Epithelial cell of proximal tubule (primary cell): ENCODE measurements around the gene DNER. TPM values are rescaled to one million over a fixed set of nuclear protein-coding genes. Genes with fewer than 3 reads are reported as not detected.

Source experiments
- DNase-seq: peaks from one replicate; pipeline ENCODE4 v3.0.0-alpha.2; 2011; ENCODE audit warnings: low read depth
- H3K4me3 ChIP-seq: 2 replicates; pipeline ENCODE4 v1.5.1; 2011; ENCODE audit warnings: low read depth, mild to moderate bottlenecking, low read length
- total RNA-seq: library from RNA; depleted of rRNA; stranded (reverse); fragments of >200 nt; gene quantifications from 2 replicates; pipeline ENCODE4 v1.2.3, GENCODE V29; 2015
- TF ChIP-seq, protein P1 (sequence below): conservative IDR thresholded peaks from 2 replicates; pipeline ENCODE4 v1.5.1; 2012; ENCODE audit warnings: low read depth, mild to moderate bottlenecking, low read length

The DNER gene
- total RNA-seq, 1 donor from 2014 or later = 2.7 TPM

DNA sequence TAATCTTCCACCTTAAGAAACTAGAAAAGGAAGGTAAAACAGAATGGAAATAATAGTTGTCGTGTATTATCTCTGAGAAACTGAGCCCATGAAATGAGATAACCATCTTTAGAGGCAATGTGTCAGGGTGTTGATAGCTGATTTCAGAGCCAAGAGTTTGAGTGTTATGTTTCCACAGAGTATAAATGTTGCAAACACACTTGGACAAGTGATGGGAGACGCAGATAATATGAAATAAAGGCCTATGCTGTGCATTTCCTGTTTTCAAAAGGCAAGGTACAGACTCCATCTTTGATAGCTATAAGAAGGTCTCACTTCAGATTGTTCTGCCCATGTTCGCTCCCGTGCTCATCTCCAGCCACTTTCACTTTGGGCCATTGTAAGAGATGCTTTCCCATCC, 25.9 kb upstream of the DNER start:
- no peak for DNase-seq
- TF ChIP-seq, protein P1, sequence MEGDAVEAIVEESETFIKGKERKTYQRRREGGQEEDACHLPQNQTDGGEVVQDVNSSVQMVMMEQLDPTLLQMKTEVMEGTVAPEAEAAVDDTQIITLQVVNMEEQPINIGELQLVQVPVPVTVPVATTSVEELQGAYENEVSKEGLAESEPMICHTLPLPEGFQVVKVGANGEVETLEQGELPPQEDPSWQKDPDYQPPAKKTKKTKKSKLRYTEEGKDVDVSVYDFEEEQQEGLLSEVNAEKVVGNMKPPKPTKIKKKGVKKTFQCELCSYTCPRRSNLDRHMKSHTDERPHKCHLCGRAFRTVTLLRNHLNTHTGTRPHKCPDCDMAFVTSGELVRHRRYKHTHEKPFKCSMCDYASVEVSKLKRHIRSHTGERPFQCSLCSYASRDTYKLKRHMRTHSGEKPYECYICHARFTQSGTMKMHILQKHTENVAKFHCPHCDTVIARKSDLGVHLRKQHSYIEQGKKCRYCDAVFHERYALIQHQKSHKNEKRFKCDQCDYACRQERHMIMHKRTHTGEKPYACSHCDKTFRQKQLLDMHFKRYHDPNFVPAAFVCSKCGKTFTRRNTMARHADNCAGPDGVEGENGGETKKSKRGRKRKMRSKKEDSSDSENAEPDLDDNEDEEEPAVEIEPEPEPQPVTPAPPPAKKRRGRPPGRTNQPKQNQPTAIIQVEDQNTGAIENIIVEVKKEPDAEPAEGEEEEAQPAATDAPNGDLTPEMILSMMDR = no peak

DNA sequence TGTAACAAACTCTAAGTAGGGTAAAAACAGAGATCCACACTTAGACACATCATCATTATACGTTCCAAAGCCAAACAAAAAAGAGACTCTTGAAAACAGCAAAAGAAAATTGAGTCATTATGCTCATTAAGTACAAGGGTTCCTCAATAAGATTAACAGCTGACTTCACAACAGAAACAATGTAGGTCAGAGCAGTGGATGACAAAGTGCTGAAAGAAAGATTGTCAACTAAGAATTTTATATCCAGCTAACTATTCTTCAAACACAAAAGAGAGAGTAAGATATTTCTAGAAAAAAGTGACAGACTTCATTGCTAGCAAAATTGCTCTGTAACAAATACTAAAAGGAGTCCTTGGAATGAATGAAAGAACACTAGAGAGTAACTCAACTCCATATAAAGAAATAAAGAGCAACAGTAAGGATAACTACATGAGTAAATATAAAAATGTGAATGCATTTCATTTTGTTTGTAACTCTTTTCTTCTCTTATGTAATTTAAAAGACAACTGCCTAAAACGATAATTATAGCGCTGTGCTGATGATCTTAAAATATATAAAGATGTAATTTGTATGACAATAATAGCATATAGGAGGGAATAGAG, 23.8 kb upstream of the DNER start:
- TF ChIP-seq, protein P1 = no peak
- DNase-seq = no peak
- H3K4me3 ChIP-seq = no peak overlapping the region

More for the DNA sequence above, 25.9 kb upstream of the DNER start:
- H3K4me3 ChIP-seq = no peak overlapping the region

DNA sequence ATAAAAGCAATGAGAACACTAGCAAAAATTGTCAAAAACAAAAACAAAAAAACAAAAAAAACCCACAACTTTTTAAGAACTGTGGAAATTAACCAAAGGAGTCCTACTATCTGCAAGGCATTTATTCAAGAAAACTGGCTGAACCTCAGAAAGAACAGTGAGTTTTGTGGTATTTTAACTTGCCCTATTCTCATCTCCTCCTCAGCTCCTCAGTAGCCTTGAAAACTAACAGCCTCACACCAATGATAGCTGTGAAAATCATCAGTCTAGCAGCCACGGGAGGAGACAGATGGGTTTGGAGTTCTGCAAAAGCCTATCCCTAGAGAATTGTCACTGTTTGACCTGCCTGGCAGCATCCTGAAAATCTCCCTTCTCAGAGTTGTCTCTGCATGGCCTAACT, 20.1 kb upstream of the DNER start:
- DNase-seq = no peak
- TF ChIP-seq, protein P1 = no peak
- no peak overlapping the region for H3K4me3 ChIP-seq

DNA sequence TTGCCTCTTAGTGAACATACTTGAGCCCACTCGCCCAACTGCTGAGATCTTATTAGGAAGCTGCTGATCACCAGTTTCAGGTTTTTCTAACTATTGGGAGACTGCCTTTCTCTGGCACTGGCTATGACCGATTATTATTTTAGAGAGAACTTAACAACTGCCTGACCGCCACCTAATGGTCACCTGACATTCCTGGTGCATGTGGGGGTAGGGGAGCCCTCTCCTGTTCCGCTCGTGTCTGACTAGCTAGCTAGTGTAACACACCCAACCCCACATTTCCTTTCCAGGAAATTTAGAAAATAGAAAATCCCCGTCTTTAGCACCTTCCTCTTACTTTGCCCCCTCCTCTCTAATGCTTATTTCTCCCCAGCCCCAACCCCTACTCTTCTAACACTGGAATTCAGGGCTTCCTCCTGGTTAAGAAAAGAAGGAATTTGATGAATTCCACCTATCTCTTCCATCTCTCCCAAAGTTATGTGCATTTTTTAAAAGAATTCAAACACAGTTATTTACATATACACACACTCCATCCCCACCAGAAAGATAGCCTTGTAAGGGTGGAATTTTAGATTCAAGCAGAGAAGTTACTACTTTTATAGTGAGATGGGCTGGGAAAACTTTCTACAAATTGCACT, 19.4 kb upstream of the DNER start:
- DNase-seq = no peak
- TF ChIP-seq, protein P1 = no peak
- H3K4me3 ChIP-seq = no peak overlapping the region

DNA sequence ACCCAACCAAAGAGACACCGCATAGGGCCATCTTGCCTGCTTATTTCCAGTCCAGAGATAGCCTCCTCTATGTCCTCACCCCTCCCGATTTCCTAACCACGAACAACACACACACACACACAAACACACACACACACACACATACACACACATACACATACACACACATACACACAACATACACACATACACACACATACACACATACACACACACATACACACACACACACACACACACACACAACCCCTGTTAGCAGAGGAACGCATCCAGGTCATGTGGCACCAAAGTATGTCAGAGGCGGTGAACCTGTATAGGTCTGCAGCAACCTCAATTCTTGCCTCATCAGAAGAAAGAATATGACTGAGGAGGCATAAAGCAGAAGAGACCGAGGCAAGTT, 18.5 kb upstream of the DNER start:
- no peak for DNase-seq
- TF ChIP-seq, protein P1 = no peak
- no peak overlapping the region for H3K4me3 ChIP-seq

DNA sequence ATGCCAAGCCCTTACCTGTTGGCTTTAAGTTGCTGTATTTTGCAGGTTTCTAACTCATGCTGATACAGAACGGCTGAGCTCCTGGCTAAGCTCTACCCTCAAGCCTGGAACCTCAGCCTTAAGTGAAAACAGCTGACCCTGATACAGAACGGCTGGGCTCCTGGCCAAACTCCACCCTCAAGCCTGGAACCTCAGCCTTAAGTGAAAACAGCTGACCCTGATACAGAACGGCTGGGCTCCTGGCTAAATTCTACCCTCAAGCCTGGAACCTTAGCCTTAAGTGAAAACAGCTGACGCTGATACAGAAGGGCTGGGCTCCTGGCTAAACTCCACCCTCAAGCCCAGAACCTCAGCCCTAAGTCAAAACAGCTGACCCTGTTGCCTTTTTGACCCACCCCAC, 17.6 kb upstream of the DNER start:
- H3K4me3 ChIP-seq = no peak overlapping the region
- TF ChIP-seq, protein P1 = no peak
- no peak for DNase-seq

DNA sequence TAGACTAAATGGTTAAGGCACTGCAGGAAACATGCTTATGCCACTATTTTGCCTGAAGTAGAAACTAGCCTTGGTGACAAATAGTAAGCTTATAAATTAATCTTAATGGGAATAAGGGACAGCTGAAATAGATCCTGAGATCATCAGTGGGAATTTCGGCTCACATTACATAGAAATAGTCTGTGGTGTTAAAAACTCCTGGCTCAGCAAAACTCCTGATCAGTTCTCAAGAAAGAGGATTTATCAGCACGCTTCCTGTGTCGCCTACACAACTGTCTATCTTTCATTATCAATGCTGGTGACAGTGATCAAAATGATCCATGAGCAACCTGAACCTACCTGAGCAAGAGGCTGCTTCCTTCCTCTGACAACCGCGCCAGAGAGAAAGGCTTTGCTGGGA, 17.0 kb upstream of the DNER start:
- no peak for DNase-seq
- TF ChIP-seq, protein P1 = no peak
- H3K4me3 ChIP-seq = no peak overlapping the region
